Cardiac muscle cell (in vitro differentiated cells and primary cell): ENCODE results near the gene PROM2. TPM values are rescaled to one million over a fixed set of nuclear protein-coding genes. Genes with fewer than 3 reads are reported as not detected.

Source experiments
- DNase-seq, 2 donors: peaks; one replicate each; pipeline versions ENCODE4 v3.0.0 to v3.0.0-alpha.2; 2010 to 2017; ENCODE audit warnings: low read depth in 1 of 2, low spot score in 1 of 2
- H3K27ac ChIP-seq: fragments of 200-600 bp; sonication (generic); 2 replicates; pipeline ENCODE4 v1.5.1; 2016
- H3K27me3 ChIP-seq: fragments of 200-600 bp; sonication (generic); 2 replicates; pipeline ENCODE4 v1.6.0; 2016; ENCODE audit warnings: control low read depth
- H3K36me3 ChIP-seq: fragments of 200-600 bp; sonication (generic); 2 replicates; pipeline ENCODE4 v1.5.1; 2016; ENCODE audit warnings: control low read depth
- H3K4me1 ChIP-seq: fragments of 200-600 bp; sonication (generic); 2 replicates; pipeline ENCODE4 v1.8.1; 2017; ENCODE audit warnings: low read depth, mild to moderate bottlenecking, mixed run types
- H3K4me3 ChIP-seq: fragments of 200-600 bp; sonication (generic); 2 replicates; pipeline ENCODE4 v1.5.1; 2016; ENCODE audit warnings: mild to moderate bottlenecking
- H3K9me3 ChIP-seq: fragments of 200-600 bp; sonication (generic); 2 replicates; pipeline ENCODE4 v1.5.1; 2017; ENCODE audit warnings: low read depth, mild to moderate bottlenecking, control low read depth
- polyA plus RNA-seq: library from polyadenylated mRNA; unstranded; fragments of >200 nt; fragmentation: Nextera tagmentation; extraction: Ambion mirVana; gene quantifications from 2 replicates; pipeline ENCODE4 v1.2.1, GENCODE V29; 2016
- total RNA-seq: library from RNA; depleted of rRNA; stranded (reverse); fragments of >200 nt; gene quantifications from 2 replicates; pipeline ENCODE4 v1.2.3, GENCODE V29; 2016
- TF ChIP-seq, protein P1 (sequence below): IDR thresholded peaks from 2 replicates; pipeline ENCODE4 v1.5.1; 2012; ENCODE audit warnings: low read depth, mild to moderate bottlenecking, low read length

The PROM2 gene
- total and polyA plus RNA-seq, 2 experiments from 2014 or later = 1.4 to 16.0 TPM

- H3K4me3 ChIP-seq = no peak overlapping the region
- no peaks in the 10 kb centered on the region for H3K27me3 ChIP-seq
- TF ChIP-seq, protein P1, sequence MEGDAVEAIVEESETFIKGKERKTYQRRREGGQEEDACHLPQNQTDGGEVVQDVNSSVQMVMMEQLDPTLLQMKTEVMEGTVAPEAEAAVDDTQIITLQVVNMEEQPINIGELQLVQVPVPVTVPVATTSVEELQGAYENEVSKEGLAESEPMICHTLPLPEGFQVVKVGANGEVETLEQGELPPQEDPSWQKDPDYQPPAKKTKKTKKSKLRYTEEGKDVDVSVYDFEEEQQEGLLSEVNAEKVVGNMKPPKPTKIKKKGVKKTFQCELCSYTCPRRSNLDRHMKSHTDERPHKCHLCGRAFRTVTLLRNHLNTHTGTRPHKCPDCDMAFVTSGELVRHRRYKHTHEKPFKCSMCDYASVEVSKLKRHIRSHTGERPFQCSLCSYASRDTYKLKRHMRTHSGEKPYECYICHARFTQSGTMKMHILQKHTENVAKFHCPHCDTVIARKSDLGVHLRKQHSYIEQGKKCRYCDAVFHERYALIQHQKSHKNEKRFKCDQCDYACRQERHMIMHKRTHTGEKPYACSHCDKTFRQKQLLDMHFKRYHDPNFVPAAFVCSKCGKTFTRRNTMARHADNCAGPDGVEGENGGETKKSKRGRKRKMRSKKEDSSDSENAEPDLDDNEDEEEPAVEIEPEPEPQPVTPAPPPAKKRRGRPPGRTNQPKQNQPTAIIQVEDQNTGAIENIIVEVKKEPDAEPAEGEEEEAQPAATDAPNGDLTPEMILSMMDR = no peak
- no peak for DNase-seq
- no peaks in the 10 kb centered on the region for H3K36me3 ChIP-seq
- no peaks in the 10 kb centered on the region for H3K9me3 ChIP-seq
- no peak overlapping the region for H3K27ac ChIP-seq
- H3K4me1 ChIP-seq = no peaks in the 10 kb centered on the region
These were observed 9.3 kb downstream of the PROM2 start for GRCh38 chr2:95283562-95283961.

DNA sequence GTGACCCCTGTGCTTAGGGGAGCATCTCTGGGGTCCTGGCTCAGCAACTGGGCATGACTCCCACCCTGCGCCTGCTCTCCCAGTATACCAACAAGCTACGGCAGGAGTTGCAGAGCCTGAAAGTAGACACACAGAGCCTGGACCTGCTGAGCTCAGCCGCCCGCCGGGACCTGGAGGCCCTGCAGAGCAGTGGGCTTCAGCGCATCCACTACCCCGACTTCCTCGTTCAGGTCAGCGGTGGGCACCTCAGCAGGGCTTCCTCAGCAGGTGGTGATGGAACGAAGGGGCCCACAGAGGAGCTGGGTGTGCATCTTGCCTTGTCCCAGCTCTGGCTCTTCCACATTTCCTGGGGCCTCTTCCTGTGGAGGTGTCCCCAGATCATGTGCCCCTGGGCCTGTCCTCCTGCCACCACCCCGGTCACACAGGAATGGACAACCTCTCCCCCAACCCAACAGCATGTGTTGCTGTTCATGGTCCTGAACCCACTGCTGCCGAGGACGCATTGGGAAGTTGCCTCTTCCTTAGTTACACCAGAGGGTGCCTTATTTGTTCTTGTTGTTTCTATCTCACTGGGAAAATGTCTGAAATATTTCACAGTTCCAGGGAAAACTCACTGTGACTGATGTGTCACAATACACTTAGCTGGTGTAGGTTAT is 10.8 kb downstream of the PROM2 start:
- H3K4me1 ChIP-seq = no peaks in the 10 kb centered on the region
- TF ChIP-seq, protein P1 = no peak
- no peak for DNase-seq
- H3K27me3 ChIP-seq = no peaks in the 10 kb centered on the region
- no peaks in the 10 kb centered on the region for H3K9me3 ChIP-seq
- H3K4me3 ChIP-seq = no peak overlapping the region
- H3K36me3 ChIP-seq = no peaks in the 10 kb centered on the region
- H3K27ac ChIP-seq = no peak overlapping the region

GRCh38 chr2:95285542-95285932 is 11.3 kb downstream of the PROM2 start:
- TF ChIP-seq, protein P1 = no peak
- Histone ChIP-seq H3K27me3 (no peaks in the 10 kb centered on the region), H3K9me3 (no peaks in the 10 kb centered on the region), H3K27ac (no peak overlapping the region), H3K36me3 (no peaks in the 10 kb centered on the region), H3K4me3 (no peak overlapping the region), H3K4me1 (no peaks in the 10 kb centered on the region)
- DNase-seq = no peak

GRCh38 chr2:95287336-95287735 is 13.1 kb downstream of the PROM2 start:
- no peaks in the 10 kb centered on the region for H3K4me1 ChIP-seq
- no peaks in the 10 kb centered on the region for H3K9me3 ChIP-seq
- H3K27me3 ChIP-seq = no peaks in the 10 kb centered on the region
- no peak overlapping the region for H3K27ac ChIP-seq
- DNase-seq = no peak
- no peaks in the 10 kb centered on the region for H3K36me3 ChIP-seq
- TF ChIP-seq, protein P1 = no peak
- H3K4me3 ChIP-seq = no peak overlapping the region

DNA sequence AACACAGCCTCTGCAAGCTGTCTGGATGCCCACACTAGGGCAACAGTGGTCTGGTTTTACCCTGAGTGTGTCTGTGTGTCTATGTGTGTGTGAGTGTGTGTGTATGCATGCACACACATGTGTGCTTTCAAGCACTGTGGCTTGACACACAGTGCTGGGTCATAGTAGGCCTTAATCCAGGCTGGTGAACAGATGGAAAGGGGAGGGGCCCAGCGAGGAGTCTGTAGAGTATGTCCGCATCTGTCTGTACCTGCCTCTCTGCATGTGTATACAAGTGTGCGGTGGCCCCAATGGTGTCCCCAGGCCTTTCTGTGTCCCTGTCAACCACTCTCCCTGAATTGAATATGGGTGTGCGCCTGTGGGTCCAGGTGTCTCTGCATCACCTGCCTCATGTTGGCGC is 13.6 kb downstream of the PROM2 start:
- no peaks in the 10 kb centered on the region for H3K27me3 ChIP-seq
- TF ChIP-seq, protein P1 = no peak
- no peaks in the 10 kb centered on the region for H3K9me3 ChIP-seq
- H3K4me3 ChIP-seq = no peak overlapping the region
- no peak for DNase-seq
- no peaks in the 10 kb centered on the region for H3K36me3 ChIP-seq
- H3K4me1 ChIP-seq = no peaks in the 10 kb centered on the region
- no peak overlapping the region for H3K27ac ChIP-seq
